NT2/D1 (cell line): ENCODE data around the gene NBEAL2.

Experiments used
- SUZ12 ChIP-seq: IDR thresholded peaks from 2 replicates; pipeline ENCODE4 v1.6.1; 2011; ENCODE audit not compliant: insufficient read length, insufficient read depth; ENCODE audit errors: extremely low read depth
- YY1 ChIP-seq: IDR thresholded peaks from 2 replicates; pipeline ENCODE4 v1.6.1; 2011; ENCODE audit not compliant: insufficient read length, insufficient read depth
- ZNF274 ChIP-seq: IDR thresholded peaks from 2 replicates; pipeline ENCODE4 v1.6.1; 2011; ENCODE audit warnings: mild to moderate bottlenecking, low read depth, low read length

DNA sequence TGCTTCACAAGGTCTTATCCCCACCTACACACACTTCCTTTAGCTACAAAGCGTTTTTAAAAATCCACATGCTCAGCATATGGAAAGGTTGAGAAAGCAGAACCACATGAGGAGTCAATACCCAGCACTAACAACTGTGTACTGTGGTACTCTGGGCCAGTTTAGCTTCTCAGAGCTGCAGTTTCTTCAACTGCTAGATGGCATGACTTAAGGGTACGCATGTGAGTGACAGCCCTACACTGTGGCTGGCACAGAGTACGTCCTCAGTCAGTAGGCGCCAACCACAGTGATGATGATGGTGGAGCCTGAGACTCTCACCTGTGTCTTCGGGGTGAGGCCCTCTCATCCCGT is 20.3 kb upstream of the NBEAL2 start:
- no peak for TF ChIP-seq SUZ12
- no peak for TF ChIP-seq ZNF274
- TF ChIP-seq YY1: no peak
